H9 (cell line): ENCODE data around the gene ZNF283. TPM values are rescaled to one million over a fixed set of nuclear protein-coding genes. Genes with fewer than 3 reads are reported as not detected.

ENCODE experiments used
- DNase-seq: peaks from one replicate; pipeline ENCODE4 v3.0.0-alpha.2; 2017
- H2AFZ ChIP-seq: one replicate; pipeline ENCODE4 v1.6.1; 2013; ENCODE audit warnings: mild to moderate bottlenecking, low read length, control low read depth, moderate library complexity
- H2AK5ac ChIP-seq: 2 replicates; pipeline ENCODE4 v1.6.1; 2013; ENCODE audit warnings: low read length, control low read depth, mixed read lengths; ENCODE audit not compliant: insufficient read length
- H2BK120ac ChIP-seq: one replicate; pipeline ENCODE4 v1.6.1; 2013; ENCODE audit warnings: low read depth, mild to moderate bottlenecking, low read length, control low read depth, inconsistent platforms; ENCODE audit not compliant: poor library complexity, severe bottlenecking
- H2BK12ac ChIP-seq: 2 replicates; pipeline ENCODE4 v1.6.1; 2013; ENCODE audit warnings: low read length, control low read depth, mixed read lengths, low read depth; ENCODE audit not compliant: insufficient read length
- H2BK15ac ChIP-seq: 2 replicates; pipeline ENCODE4 v1.6.1; 2013; ENCODE audit warnings: low read depth, low read length, control low read depth
- H2BK20ac ChIP-seq: one replicate; pipeline ENCODE4 v1.6.1; 2013; ENCODE audit warnings: low read depth, mild to moderate bottlenecking, low read length, control low read depth, inconsistent platforms; ENCODE audit not compliant: poor library complexity, severe bottlenecking
- H2BK5ac ChIP-seq: 2 replicates; pipeline ENCODE4 v1.6.1; 2013; ENCODE audit warnings: low read length, control low read depth, mixed read lengths; ENCODE audit not compliant: insufficient read length
- H3K14ac ChIP-seq: 2 replicates; pipeline ENCODE4 v1.6.1; 2013; ENCODE audit warnings: low read length, control low read depth; ENCODE audit not compliant: insufficient read depth
- H3K18ac ChIP-seq: 2 replicates; pipeline ENCODE4 v1.6.1; 2013; ENCODE audit warnings: low read depth, mild to moderate bottlenecking, mixed read lengths, low read length, control low read depth; ENCODE audit not compliant: insufficient read length
- H3K23ac ChIP-seq: 2 replicates; pipeline ENCODE4 v1.6.1; 2013; ENCODE audit warnings: low read length, control low read depth, mixed read lengths, low read depth; ENCODE audit not compliant: insufficient read length
- H3K23me2 ChIP-seq: 2 replicates; pipeline ENCODE4 v1.6.1; 2013; ENCODE audit warnings: low read depth, mild to moderate bottlenecking, mixed read lengths, low read length, control low read depth; ENCODE audit not compliant: insufficient read length, poor library complexity, severe bottlenecking
- H3K27ac ChIP-seq: 2 replicates; pipeline ENCODE4 v1.5.1; 2013; ENCODE audit warnings: low read length, control low read depth, mixed read lengths, low read depth; ENCODE audit not compliant: insufficient read length
- H3K27me3 ChIP-seq: 2 replicates; pipeline ENCODE4 v1.6.1; 2013; ENCODE audit warnings: low read length, control low read depth, inconsistent platforms; ENCODE audit not compliant: insufficient read depth
- H3K4ac ChIP-seq: 2 replicates; pipeline ENCODE4 v1.6.1; 2013; ENCODE audit warnings: low read depth, mild to moderate bottlenecking, control low read depth, inconsistent platforms, low read length, moderate library complexity
- H3K4me1 ChIP-seq: 2 replicates; pipeline ENCODE4 v1.6.1; 2013; ENCODE audit warnings: low read length, control low read depth, inconsistent platforms; ENCODE audit not compliant: insufficient read depth
- H3K4me2 ChIP-seq: 2 replicates; pipeline ENCODE4 v1.6.1; 2013; ENCODE audit warnings: low read length, control low read depth, mixed read lengths; ENCODE audit not compliant: insufficient read length, insufficient read depth
- H3K56ac ChIP-seq: 2 replicates; pipeline ENCODE4 v1.6.1; 2013; ENCODE audit warnings: low read depth, mild to moderate bottlenecking, mixed read lengths, low read length, control low read depth; ENCODE audit not compliant: insufficient read length
- H3K79me1 ChIP-seq: 2 replicates; pipeline ENCODE4 v1.6.1; 2013; ENCODE audit warnings: low read depth, mild to moderate bottlenecking, moderate library complexity, low read length, control low read depth, inconsistent platforms; ENCODE audit not compliant: insufficient read depth, poor library complexity, severe bottlenecking
- H3K79me2 ChIP-seq: 2 replicates; pipeline ENCODE4 v1.6.1; 2013; ENCODE audit warnings: low read length, control low read depth, inconsistent platforms; ENCODE audit not compliant: insufficient read depth
- H3K9ac ChIP-seq: 2 replicates; pipeline ENCODE4 v1.6.1; 2013; ENCODE audit warnings: low read length, control low read depth, mixed read lengths; ENCODE audit not compliant: insufficient read length; ENCODE audit errors: extremely low read depth
- H3K9me3 ChIP-seq: one replicate; pipeline ENCODE4 v1.6.1; 2013; ENCODE audit warnings: low read depth, low read length, inconsistent platforms; ENCODE audit not compliant: control insufficient read depth
- H3T11ph ChIP-seq: one replicate; pipeline ENCODE4 v1.6.1; 2013; ENCODE audit warnings: mild to moderate bottlenecking, low read length, control low read depth, inconsistent platforms
- H4K20me1 ChIP-seq: one replicate; pipeline ENCODE4 v1.6.1; 2013; ENCODE audit not compliant: control insufficient read depth, insufficient read length, insufficient read depth
- H4K5ac ChIP-seq: 2 replicates; pipeline ENCODE4 v1.6.1; 2013; ENCODE audit warnings: low read depth, mild to moderate bottlenecking, mixed read lengths, low read length, control low read depth; ENCODE audit not compliant: insufficient read length
- H4K8ac ChIP-seq: replicated peaks from 2 replicates; pipeline ENCODE4 v1.6.1; 2013; ENCODE audit warnings: low read length, control low read depth, mixed read lengths, low read depth; ENCODE audit not compliant: insufficient read length
- H4K91ac ChIP-seq: 2 replicates; pipeline ENCODE4 v1.6.1; 2013; ENCODE audit warnings: low read depth, mild to moderate bottlenecking, moderate library complexity, mixed read lengths, low read length, control low read depth; ENCODE audit not compliant: insufficient read length
- H3K27ac Mint-ChIP-seq, 3 experiments: 2 replicates in 2 of 3; 3 replicates in 1 of 3; pipeline ENCODE4 v1.8.0; 2020 to 2021; ENCODE audit warnings: mixed read lengths in 3 of 3, mild to moderate bottlenecking in 1 of 3, moderate library complexity in 1 of 3
- H3K27me3 Mint-ChIP-seq: 2 replicates; pipeline ENCODE4 v1.8.0; 2021; ENCODE audit warnings: low read depth, mild to moderate bottlenecking, moderate library complexity, mixed read lengths
- H3K36me3 Mint-ChIP-seq, 3 experiments: 2 replicates in 2 of 3; 3 replicates in 1 of 3; pipeline ENCODE4 v1.8.0; 2020 to 2021; ENCODE audit warnings: low read depth in 3 of 3, mixed read lengths in 3 of 3; ENCODE audit not compliant: insufficient read depth in 1 of 3
- H3K4me1 Mint-ChIP-seq, 2 experiments: 2 replicates each; pipeline ENCODE4 v1.8.0; 2020; ENCODE audit warnings: mixed read lengths in 2 of 2
- H3K4me3 Mint-ChIP-seq, 2 experiments: 2 replicates in 1 of 2; 3 replicates in 1 of 2; pipeline ENCODE4 v1.8.0; 2020 to 2021; ENCODE audit warnings: mild to moderate bottlenecking in 2 of 2, mixed read lengths in 2 of 2, moderate library complexity in 1 of 2
- H3K9me3 Mint-ChIP-seq, 2 experiments: 2 replicates in 1 of 2; 3 replicates in 1 of 2; pipeline ENCODE4 v1.8.0; 2020; ENCODE audit warnings: mild to moderate bottlenecking in 2 of 2, mixed read lengths in 2 of 2, moderate library complexity in 1 of 2
- CTCF ChIP-seq: fragments of 200-600 bp; sonication (generic); conservative IDR thresholded peaks from 3 replicates; pipeline ENCODE4 v1.8.0; 2021; ENCODE audit warnings: antibody characterized with exemption, mild to moderate bottlenecking
- WGBS: extraction: QIAGEN DNeasy Blood & Tissue Kit; methylation state at CpG from one replicate; pipeline ENCODE4 v1.1.7; 2013; ENCODE audit warnings: missing lambda C conversion rate, low lambda C conversion rate, mixed read lengths; ENCODE audit not compliant: insufficient read length; ENCODE audit errors: extremely low coverage; 5-methylcytosine and 5-hydroxymethylcytosine counted together
- long read RNA-seq: library from polyadenylated mRNA; unstranded; transcript quantifications from one replicate; pipeline ENCODE4 v2.0.0, GENCODE V29; 2020
- total RNA-seq: library from RNA; stranded (reverse); gene quantifications from 2 replicates; pipeline ENCODE4 v1.2.1, GENCODE V29; 2021

Gene ZNF283
- total RNA-seq: 10.4 and 11.6 TPM in 2 replicates
- long read RNA-seq, full-length matches to known transcripts: 4 of 31 reads
- long read RNA-seq, partial matches to known transcripts: 1 of 31 reads
- long read RNA-seq, other reads (novel, unspliced or antisense): 26 of 31 reads

- Mint-ChIP-seq H3K27me3 (peaks cover 31% of the 10 kb centered on the region), H3K27ac (peak within 1 kb of the TSS in 2 of 3 experiments; percentile 95 to 96; a peak in 4 of 7 replicates), H3K9me3 (peaks cover 27 to 60% of the 10 kb centered on the region in 2 experiments), H3K36me3 (peaks cover 31 to 40% (median 38%) of the 10 kb centered on the region in 3 experiments), H3K4me1 (peaks cover 6 to 10% of the 10 kb centered on the region in 2 experiments; a peak in 3 of 4 replicates), H3K4me3 (peak within 1 kb of the TSS; percentile 91 to 94)
- no peak for TF ChIP-seq CTCF
- Histone ChIP-seq H3K9me3 (no peaks in the 10 kb centered on the region), H3K4me2 (peak within 1 kb of the TSS; percentile 65), H2BK20ac (no peak within 1 kb of the TSS), H3K4ac (no peak within 1 kb of the TSS), H4K91ac (no peak within 1 kb of the TSS), H3K56ac (no peak within 1 kb of the TSS), H4K5ac (no peak within 1 kb of the TSS), H2AFZ (no peak within 1 kb of the TSS), H3K23ac (no peak within 1 kb of the TSS), H4K8ac (no peak within 1 kb of the TSS), H4K20me1 (no peaks in the 10 kb centered on the region), H3K23me2 (peaks cover 5% of the 10 kb centered on the region), H2BK12ac (no peak within 1 kb of the TSS), H2BK5ac (no peak within 1 kb of the TSS), H3T11ph (no peak within 1 kb of the TSS), H2AK5ac (no peak within 1 kb of the TSS), H3K79me2 (no peaks in the 10 kb centered on the region), H3K4me1 (no peaks in the 10 kb centered on the region), H3K27ac (no peak within 1 kb of the TSS), H3K79me1 (no peaks in the 10 kb centered on the region), H2BK15ac (no peak within 1 kb of the TSS), H3K18ac (no peak within 1 kb of the TSS), H2BK120ac (no peak within 1 kb of the TSS), H3K14ac (no peak within 1 kb of the TSS), H3K27me3 (no peaks in the 10 kb centered on the region), H3K9ac (peak within 1 kb of the TSS; percentile 71)
- no CpG with 5 or more reads among the region's 46 CpGs for WGBS
- peak; percentile 97 for DNase-seq
These were observed at the start of gene ZNF283 for GRCh38 chr19:43826787-43827754. TSS of gene ZNF283 (plus strand) at chr19:43827321. CDS start at chr19:43833505, 6,184 bp downstream.
